Subcutaneous abdominal adipose tissue (tissue), 5 donors: ENCODE measurements around the gene ZC3H12A.
A peak's percentile ranks its signal among the peaks of the same experiment; 100 is the strongest.
"Not testable (repeated sequence)": the region's sequence is repeated elsewhere in the genome, so short reads cannot be mapped to it uniquely, and the experiment has no call there.

Source experiments
- H3K27ac ChIP-seq: one replicate; pipeline ENCODE4 v1.7.0; 2013; ENCODE audit warnings: low read depth, mild to moderate bottlenecking, inconsistent platforms, low read length, moderate library complexity
- H3K27me3 ChIP-seq, 5 donors: one replicate each; pipeline ENCODE4 v1.7.0; 2013; ENCODE audit warnings: low read length in 5 of 5, inconsistent platforms in 1 of 5; ENCODE audit not compliant: control insufficient read depth in 5 of 5, insufficient read depth in 4 of 5
- H3K36me3 ChIP-seq, 5 donors: one replicate each; pipeline ENCODE4 v1.7.0; 2013; ENCODE audit warnings: low read length in 5 of 5; ENCODE audit not compliant: control insufficient read depth in 5 of 5, insufficient read depth in 5 of 5
- H3K4me1 ChIP-seq, 5 donors: one replicate each; pipeline ENCODE4 v1.7.0; 2013; ENCODE audit warnings: low read length in 5 of 5, mild to moderate bottlenecking in 3 of 5, moderate library complexity in 1 of 5; ENCODE audit not compliant: control insufficient read depth in 5 of 5, insufficient read depth in 5 of 5
- H3K4me3 ChIP-seq, 5 donors: one replicate each; pipeline ENCODE4 v1.7.0; 2013; ENCODE audit warnings: low read length in 5 of 5, low read depth in 1 of 5
- H3K9ac ChIP-seq, 5 donors: one replicate each; pipeline ENCODE4 v1.7.0; 2013; ENCODE audit warnings: low read length in 5 of 5, mild to moderate bottlenecking in 4 of 5, moderate library complexity in 3 of 5
- H3K9me3 ChIP-seq, 5 donors: one replicate each; pipeline ENCODE4 v1.7.0; 2013; ENCODE audit warnings: low read length in 5 of 5; ENCODE audit not compliant: control insufficient read depth in 5 of 5
- donor health status: healthy.
- donor health status: healthy.
- donor health status: healthy.
- donor health status: healthy.
- donor health status: healthy.

The ZC3H12A gene

DNA sequence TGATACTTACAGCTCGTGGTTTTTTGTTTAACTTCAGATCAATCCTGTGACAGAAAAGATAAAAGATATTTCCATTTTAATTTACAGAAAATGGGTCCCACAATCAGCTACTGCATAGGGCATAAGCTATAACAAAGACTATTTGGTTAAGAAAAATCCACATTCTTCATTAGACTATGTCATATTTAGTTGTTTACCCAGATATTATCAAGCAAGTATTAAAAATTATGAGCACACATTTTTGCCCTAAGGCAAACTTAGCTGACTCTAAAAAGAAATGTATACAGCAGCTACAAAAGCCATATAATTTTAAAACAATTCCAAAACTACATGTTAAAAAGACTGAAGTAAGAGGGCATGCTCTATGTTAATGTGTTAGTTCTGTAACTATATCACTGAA lies 21.5 kb downstream of the ZC3H12A start:
- Histone ChIP-seq H3K36me3 (peaks cover 17 to 46% (median 33%) of the 10 kb centered on the region in 5 donors), H3K27ac (no peak overlapping the region), H3K27me3 (no peaks in the 10 kb centered on the region), H3K4me3 (no peak overlapping the region), H3K9me3 (no peaks in the 10 kb centered on the region), H3K4me1 (peaks cover 3 to 8% (median 6%) of the 10 kb centered on the region in 5 donors), H3K9ac (no peak overlapping the region)

GRCh38 chr1:37497832-37498231 lies 23.5 kb downstream of the ZC3H12A start:
- Histone ChIP-seq H3K4me3 (no peak overlapping the region), H3K27me3 (no peaks in the 10 kb centered on the region), H3K9ac (no peak overlapping the region), H3K27ac (no peak overlapping the region), H3K4me1 (peaks cover 3 to 8% (median 6%) of the 10 kb centered on the region in 5 donors), H3K36me3 (peaks cover 20 to 49% (median 36%) of the 10 kb centered on the region in 5 donors), H3K9me3 (no peaks in the 10 kb centered on the region)

DNA sequence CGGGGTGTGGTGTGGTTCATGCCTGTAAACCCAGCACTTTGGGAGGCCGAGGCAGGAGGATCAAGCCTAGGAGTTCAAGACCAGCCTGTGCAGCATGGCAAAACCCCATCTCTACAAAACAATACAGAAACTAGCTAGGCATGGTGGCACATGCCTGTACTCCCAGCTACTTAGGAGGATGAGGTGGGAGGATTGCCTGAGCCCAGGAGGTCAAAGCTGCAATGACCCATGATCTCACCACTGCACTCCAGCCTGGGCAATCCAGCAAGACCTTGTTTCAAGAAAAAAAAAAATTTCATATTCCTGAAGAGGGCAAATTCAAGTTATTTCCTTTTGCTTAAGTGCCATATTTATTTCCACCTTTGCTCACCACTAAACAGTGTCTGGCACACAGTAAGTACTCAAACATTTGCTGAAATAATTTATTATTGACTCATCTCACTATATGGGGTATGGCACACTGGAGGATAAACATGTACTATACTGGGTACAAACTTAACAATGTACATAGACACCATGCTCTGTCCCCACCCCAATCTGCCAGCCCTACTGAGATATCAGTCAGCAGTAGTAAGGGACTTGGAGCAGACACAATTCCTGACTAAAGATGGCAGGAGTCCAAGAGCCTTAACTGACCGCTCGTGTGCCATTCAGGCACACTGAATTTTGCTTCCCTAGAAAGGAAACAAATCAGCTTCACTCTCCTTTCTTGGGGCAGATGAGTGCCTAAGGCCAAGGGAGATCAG lies 24.7 kb downstream of the ZC3H12A start:
- Histone ChIP-seq H3K9me3 (no peaks in the 10 kb centered on the region), H3K27me3 (no peaks in the 10 kb centered on the region), H3K36me3 (peaks cover 12 to 51% (median 30%) of the 10 kb centered on the region in 5 donors), H3K9ac (peak overlapping the region in 1 of 5 donors; percentile 64), H3K27ac (peak overlapping the region; percentile 26), H3K4me3 (no peak overlapping the region), H3K4me1 (peaks cover 3 to 8% (median 6%) of the 10 kb centered on the region in 5 donors)

DNA sequence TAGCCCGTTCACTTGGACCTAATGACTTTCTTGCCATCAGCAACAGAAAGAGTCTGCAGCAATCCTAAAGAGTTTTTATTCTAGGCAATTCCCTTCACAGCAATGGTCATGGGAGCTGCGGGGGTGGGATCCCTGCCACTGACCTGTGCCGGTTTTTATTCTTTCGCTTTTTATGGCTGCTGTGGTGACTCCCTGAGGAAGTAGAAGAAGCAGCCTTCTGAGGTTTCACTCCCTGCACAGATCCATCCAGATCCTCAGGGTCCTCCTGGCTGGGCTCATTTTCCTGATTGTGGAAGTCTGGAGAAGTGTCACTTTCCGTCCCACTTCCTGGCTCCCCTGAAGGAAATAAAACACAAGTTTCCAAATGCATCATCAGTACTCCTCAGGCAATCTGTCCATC lies 27.3 kb downstream of the ZC3H12A start:
- H3K9me3 ChIP-seq = no peaks in the 10 kb centered on the region
- no peaks in the 10 kb centered on the region for H3K27me3 ChIP-seq
- H3K4me1 ChIP-seq = peaks cover 3 to 8% (median 6%) of the 10 kb centered on the region in 5 donors
- no peak overlapping the region for H3K27ac ChIP-seq
- H3K4me3 ChIP-seq = no peak overlapping the region
- H3K9ac ChIP-seq = no peak overlapping the region
- H3K36me3 ChIP-seq = peaks cover 12 to 55% (median 31%) of the 10 kb centered on the region in 5 donors

GRCh38 chr1:37502104-37502503 lies 27.7 kb downstream of the ZC3H12A start:
- Histone ChIP-seq H3K9ac (no peak overlapping the region), H3K27ac (no peak overlapping the region), H3K27me3 (no peaks in the 10 kb centered on the region), H3K36me3 (peaks cover 12 to 58% (median 32%) of the 10 kb centered on the region in 5 donors), H3K4me3 (no peak overlapping the region), H3K4me1 (peaks cover 3 to 8% (median 6%) of the 10 kb centered on the region in 5 donors), H3K9me3 (no peaks in the 10 kb centered on the region)

DNA sequence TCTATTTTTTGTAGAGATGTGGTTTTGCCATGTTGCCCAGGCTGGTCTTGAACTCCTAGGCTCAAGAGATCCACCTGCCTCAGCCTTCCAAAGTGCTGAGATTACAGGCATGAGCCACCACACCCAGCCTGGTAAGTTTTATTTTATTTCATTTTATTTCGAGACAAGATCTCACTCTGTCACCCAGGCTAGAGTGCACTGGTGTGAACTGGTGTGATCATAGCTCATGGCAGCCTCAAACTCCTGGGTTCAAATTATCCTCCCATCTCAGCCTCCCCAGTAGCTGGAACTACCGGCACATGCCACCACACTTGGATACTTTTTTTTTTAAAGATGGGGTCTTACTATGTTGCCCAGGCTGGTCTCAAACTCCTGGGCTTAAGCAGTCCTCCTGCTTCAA lies 28.4 kb downstream of the ZC3H12A start:
- H3K9ac ChIP-seq, H3K4me1 ChIP-seq, H3K27me3 ChIP-seq, H3K4me3 ChIP-seq, H3K9me3 ChIP-seq, H3K27ac ChIP-seq: not testable (repeated sequence)
- peaks cover 12 to 59% (median 34%) of the 10 kb centered on the region in 5 donors for H3K36me3 ChIP-seq

DNA sequence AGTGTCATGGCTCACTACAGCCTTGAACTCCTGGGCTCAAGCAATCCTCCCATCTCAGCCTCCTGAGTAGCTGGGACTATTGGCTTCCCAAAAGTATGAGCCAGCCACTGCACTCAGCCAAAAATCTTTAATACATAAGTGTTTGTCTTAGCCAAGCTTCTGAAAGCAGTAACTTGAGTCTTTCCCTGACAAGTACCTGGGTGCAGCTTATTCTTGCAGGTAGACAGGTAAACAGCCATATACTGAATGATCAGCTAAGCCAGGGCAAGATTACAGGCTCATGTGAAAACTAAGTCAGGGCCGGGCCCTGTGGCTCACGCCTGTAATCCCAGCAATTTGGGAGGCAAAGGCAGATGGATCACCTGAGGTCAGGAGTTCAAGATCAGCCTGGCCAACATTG lies 32.4 kb downstream of the ZC3H12A start:
- no peaks in the 10 kb centered on the region for H3K4me1 ChIP-seq
- no peaks in the 10 kb centered on the region for H3K27me3 ChIP-seq
- no peaks in the 10 kb centered on the region for H3K9me3 ChIP-seq
- H3K9ac ChIP-seq = no peak overlapping the region
- peaks cover 2 to 56% (median 26%) of the 10 kb centered on the region in 5 donors for H3K36me3 ChIP-seq
- no peak overlapping the region for H3K4me3 ChIP-seq
- no peak overlapping the region for H3K27ac ChIP-seq

GRCh38 chr1:37509181-37509580 lies 34.8 kb downstream of the ZC3H12A start:
- H3K36me3 ChIP-seq = peaks cover 6 to 44% (median 22%) of the 10 kb centered on the region in 5 donors

GRCh38 chr1:37513795-37514349 lies 39.5 kb downstream of the ZC3H12A start:
- Histone ChIP-seq H3K27me3 (no peaks in the 10 kb centered on the region), H3K9me3 (no peaks in the 10 kb centered on the region), H3K4me3 (peak overlapping the region; percentile 78 to 95 (median 89)), H3K36me3 (peaks cover 3 to 18% (median 9%) of the 10 kb centered on the region in 5 donors), H3K9ac (peak overlapping the region; percentile 19 to 83 (median 77)), H3K27ac (peak overlapping the region; percentile 86), H3K4me1 (peaks cover 2 to 21% (median 18%) of the 10 kb centered on the region in 5 donors)

More at GRCh38 chr1:37509181-37509580, 34.8 kb downstream of the ZC3H12A start:
- Histone ChIP-seq H3K9ac (no peak overlapping the region), H3K9me3 (no peaks in the 10 kb centered on the region), H3K4me3 (no peak overlapping the region), H3K4me1 (peaks cover 2 to 13% (median 10%) of the 10 kb centered on the region in 5 donors), H3K27me3 (no peaks in the 10 kb centered on the region), H3K27ac (no peak overlapping the region)
